ENCODE data around the gene SUPT5H.
A peak's percentile ranks its signal among the peaks of the same experiment; 100 is the strongest.

The SUPT5H gene

GRCh38 chr19:39434123-39435076, 11.0 kb upstream of the SUPT5H start:
- TF ChIP-seq CTCF (IDR thresholded peaks at IDR 0.05; ENCODE audit: low read depth, low read length) = no peak
- H3K4me3 ChIP-seq (ENCODE audit: low read depth, low read length) = peak overlapping the region; percentile 99
- no peak for DNase-seq (ENCODE audit: low read depth, low spot score)
- in situ Hi-C loops (cut with HindIII; ENCODE audit: low sequenced_read_pairs) = no loop called here

GRCh38 chr19:39435499-39436349, 9.7 kb upstream of the SUPT5H start, which contains the start of gene RPS16:
TSS of gene RPS16 (minus strand) at chr19:39435949. CDS start at chr19:39435895, 54 bp downstream.
- peak; percentile 98 for DNase-seq (ENCODE audit: low read depth, low spot score)
- H3K4me3 ChIP-seq (ENCODE audit: low read depth, low read length) = peak within 1 kb of the TSS; percentile 99
- no peak for TF ChIP-seq CTCF (IDR thresholded peaks at IDR 0.05; ENCODE audit: low read depth, low read length)
- in situ Hi-C loops (cut with HindIII; ENCODE audit: low sequenced_read_pairs) = no loop called here

GRCh38 chr19:39436350-39436716, 9.0 kb upstream of the SUPT5H start:
- DNase-seq (ENCODE audit: low read depth, low spot score) = no peak
- peak overlapping the region; percentile 99 for H3K4me3 ChIP-seq (ENCODE audit: low read depth, low read length)
- in situ Hi-C loops (cut with HindIII; ENCODE audit: low sequenced_read_pairs) = no loop called here
- TF ChIP-seq CTCF (IDR thresholded peaks at IDR 0.05; ENCODE audit: low read depth, low read length) = no peak

- in situ Hi-C loops (cut with HindIII; ENCODE audit: low sequenced_read_pairs) = no loop called here
- DNase-seq (ENCODE audit: low read depth, low spot score) = no peak
- no peak overlapping the region for H3K4me3 ChIP-seq (ENCODE audit: low read depth, low read length)
- TF ChIP-seq CTCF (IDR thresholded peaks at IDR 0.05; ENCODE audit: low read depth, low read length) = no peak
Observed at GRCh38 chr19:39438270-39438934, 7.0 kb upstream of the SUPT5H start.

- no peak for TF ChIP-seq CTCF (IDR thresholded peaks at IDR 0.05; ENCODE audit: low read depth, low read length)
- peak overlapping the region; percentile 100 for H3K4me3 ChIP-seq (ENCODE audit: low read depth, low read length)
- in situ Hi-C loops (cut with HindIII; ENCODE audit: low sequenced_read_pairs) = no loop called here
- DNase-seq (ENCODE audit: low read depth, low spot score) = no peak
Observed at GRCh38 chr19:39444598-39445195, 685 bp upstream of the SUPT5H start.

All from astrocyte of the spinal cord (primary cell).